Suprapubic skin (tissue), 4 donors: ENCODE measurements around the gene CASK.

Experiments
- POLR2A ChIP-seq, 2 donors: fragments of 450-650 bp; IDR thresholded peaks; one replicate each; pipeline ENCODE4 v1.6.1; 2017; ENCODE audit warnings: antibody characterized with exemption in 2 of 2, mild to moderate bottlenecking in 2 of 2, moderate library complexity in 2 of 2
- POLR2AphosphoS5 ChIP-seq, 3 donors: sonication (generic); formaldehyde crosslinking; IDR thresholded peaks; one replicate each; pipeline ENCODE4 v1.6.1; 2017; ENCODE audit warnings: antibody characterized with exemption in 3 of 3
- TF ChIP-seq, protein P1 (sequence below), 2 donors: fragments of 200-600 bp in 1 of 2; fragments of 450-650 bp in 1 of 2; sonication (generic) in 1 of 2; IDR thresholded peaks; one replicate each; pipeline ENCODE4 v1.5.1; 2016 to 2019; ENCODE audit warnings: antibody characterized with exemption in 2 of 2, mild to moderate bottlenecking in 1 of 2, moderate library complexity in 1 of 2

DNA sequence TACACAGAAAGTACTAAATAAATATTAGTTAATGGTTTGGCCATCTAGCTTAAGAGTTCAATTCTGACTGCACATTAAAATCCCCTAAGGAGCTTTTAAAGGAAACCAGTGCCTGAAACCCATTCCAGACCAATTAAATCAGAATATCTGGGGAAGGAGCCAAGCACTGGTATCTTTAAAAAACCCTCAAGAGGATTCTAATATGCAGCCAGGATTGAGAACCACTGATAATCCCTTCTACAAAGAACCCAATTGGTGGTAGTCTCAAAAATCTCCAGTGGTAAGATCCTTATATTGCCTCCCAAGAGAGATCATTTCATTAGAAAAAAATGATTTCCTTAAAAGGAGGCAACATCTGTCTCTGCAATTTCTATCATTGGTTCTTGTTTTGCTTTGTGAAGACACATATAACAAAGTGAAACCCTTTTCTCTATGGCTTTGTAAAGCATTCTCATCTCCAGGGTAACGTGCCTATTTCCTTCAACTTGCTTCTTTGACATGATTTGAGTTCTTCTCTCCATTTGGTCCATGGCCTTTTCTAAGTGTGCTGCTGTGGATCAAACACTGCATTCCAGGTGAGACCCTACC lies 231.1 kb downstream of the CASK start:
- TF ChIP-seq, protein P1, sequence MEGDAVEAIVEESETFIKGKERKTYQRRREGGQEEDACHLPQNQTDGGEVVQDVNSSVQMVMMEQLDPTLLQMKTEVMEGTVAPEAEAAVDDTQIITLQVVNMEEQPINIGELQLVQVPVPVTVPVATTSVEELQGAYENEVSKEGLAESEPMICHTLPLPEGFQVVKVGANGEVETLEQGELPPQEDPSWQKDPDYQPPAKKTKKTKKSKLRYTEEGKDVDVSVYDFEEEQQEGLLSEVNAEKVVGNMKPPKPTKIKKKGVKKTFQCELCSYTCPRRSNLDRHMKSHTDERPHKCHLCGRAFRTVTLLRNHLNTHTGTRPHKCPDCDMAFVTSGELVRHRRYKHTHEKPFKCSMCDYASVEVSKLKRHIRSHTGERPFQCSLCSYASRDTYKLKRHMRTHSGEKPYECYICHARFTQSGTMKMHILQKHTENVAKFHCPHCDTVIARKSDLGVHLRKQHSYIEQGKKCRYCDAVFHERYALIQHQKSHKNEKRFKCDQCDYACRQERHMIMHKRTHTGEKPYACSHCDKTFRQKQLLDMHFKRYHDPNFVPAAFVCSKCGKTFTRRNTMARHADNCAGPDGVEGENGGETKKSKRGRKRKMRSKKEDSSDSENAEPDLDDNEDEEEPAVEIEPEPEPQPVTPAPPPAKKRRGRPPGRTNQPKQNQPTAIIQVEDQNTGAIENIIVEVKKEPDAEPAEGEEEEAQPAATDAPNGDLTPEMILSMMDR (IDR thresholded peaks at IDR 0.05), result no peak
- no peak for TF ChIP-seq POLR2A (IDR thresholded peaks at IDR 0.05)
- TF ChIP-seq POLR2AphosphoS5 (IDR thresholded peaks at IDR 0.05), result no peak
